Stomach smooth muscle (tissue), 2 donors: ENCODE results near the gene AGTRAP.

Experiments
- H3K27ac ChIP-seq: one replicate; pipeline ENCODE4 v1.7.0; 2013; ENCODE audit warnings: mild to moderate bottlenecking, low read length, inconsistent platforms
- H3K27me3 ChIP-seq, 2 donors: one replicate each; pipeline ENCODE4 v1.7.0; 2013; ENCODE audit warnings: low read length in 2 of 2; ENCODE audit not compliant: insufficient read depth in 2 of 2, control insufficient read depth in 1 of 2
- H3K36me3 ChIP-seq, 2 donors: one replicate each; pipeline ENCODE4 v1.7.0; 2013; ENCODE audit warnings: low read length in 2 of 2; ENCODE audit not compliant: control insufficient read depth in 2 of 2, insufficient read depth in 2 of 2
- H3K4me1 ChIP-seq: one replicate; pipeline ENCODE4 v1.7.0; 2013; ENCODE audit warnings: low read length; ENCODE audit not compliant: control insufficient read depth, insufficient read depth
- H3K4me3 ChIP-seq, 2 donors: one replicate each; pipeline ENCODE4 v1.7.0; 2013; ENCODE audit warnings: low read length in 2 of 2
- H3K9ac ChIP-seq, 2 donors: one replicate each; pipeline ENCODE4 v1.7.0; 2013; ENCODE audit warnings: low read length in 2 of 2, mild to moderate bottlenecking in 1 of 2
- H3K9me3 ChIP-seq, 2 donors: one replicate each; pipeline ENCODE4 v1.7.0; 2013; ENCODE audit warnings: low read length in 2 of 2; ENCODE audit not compliant: control insufficient read depth in 2 of 2
- donor health status: healthy.
- donor health status: Pancreatic carcinoma.

The AGTRAP gene

DNA sequence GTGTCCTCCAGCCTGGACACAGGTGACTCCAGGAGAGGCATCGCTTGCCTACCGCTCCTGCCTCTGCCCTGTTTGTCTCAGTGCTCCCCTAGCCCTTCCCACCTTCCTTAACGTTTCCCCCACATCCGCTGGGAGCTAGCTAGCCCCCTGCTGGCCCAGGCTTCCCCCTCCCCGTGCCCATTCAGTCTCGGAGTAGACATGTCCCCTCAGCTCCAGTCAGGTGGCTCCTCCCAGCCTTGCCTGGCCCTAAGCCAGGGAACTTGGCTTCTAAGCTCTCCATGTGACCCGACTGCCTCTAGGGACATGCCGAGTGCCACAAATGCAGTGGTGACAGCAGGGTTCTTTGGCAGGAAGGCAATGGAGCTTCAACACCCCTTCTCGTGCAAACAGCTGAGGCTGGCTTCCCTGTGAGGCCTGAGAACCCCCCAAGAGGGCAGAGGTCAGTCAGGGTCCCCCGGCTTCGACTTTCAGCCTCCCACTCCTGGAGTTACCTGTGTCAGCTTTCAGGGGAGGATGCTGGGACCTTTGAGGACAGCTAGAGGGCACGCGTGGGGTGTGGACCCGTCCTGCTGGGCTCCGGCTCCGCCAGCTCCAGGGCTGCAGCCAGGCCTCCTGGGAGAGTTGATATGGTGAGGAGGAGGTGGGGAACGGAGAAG lies 28.2 kb upstream of the AGTRAP start:
- Histone ChIP-seq H3K4me1 (no peaks in the 10 kb centered on the region), H3K9ac (no peak overlapping the region), H3K9me3 (no peaks in the 10 kb centered on the region), H3K27ac (no peak overlapping the region), H3K36me3 (no peaks in the 10 kb centered on the region), H3K27me3 (peaks cover 9 to 14% of the 10 kb centered on the region in 2 donors), H3K4me3 (no peak overlapping the region)

DNA sequence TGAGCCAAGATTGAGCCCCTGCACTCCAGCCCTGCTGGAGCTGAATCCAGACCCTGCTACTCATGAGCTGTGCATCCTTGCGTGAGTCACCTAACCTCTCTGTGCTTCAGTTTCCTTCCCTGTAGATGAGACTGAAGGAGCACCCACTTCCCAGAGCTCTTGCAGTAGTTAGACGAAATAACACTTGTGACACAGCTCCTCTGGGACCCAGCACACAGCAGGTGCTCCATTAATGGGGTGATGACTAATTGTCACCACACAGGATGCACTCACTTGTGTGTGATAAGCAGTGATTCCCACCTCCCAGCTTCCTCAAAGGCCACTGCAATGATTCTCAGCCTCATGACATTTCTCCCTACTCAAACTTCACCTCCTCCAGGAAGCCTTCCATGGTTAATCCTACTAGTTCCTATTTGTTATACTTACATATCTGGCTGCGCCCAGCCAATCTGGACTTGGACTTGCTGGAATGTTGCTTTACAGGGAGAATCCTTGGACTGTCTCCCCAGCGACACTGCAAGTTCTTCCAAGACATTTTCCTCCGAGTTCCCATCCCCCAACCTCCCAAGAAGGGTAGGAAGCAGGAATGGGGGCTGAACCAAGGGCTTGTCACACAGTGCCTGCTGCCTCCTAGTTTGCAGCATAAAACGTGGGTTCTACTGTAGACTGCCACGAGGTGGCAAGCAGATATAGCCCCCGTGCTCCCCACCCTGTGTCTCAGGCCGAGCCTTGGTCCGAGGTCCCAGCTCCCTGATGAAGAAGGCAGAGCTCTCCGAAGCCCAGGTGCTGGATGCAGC lies 27.2 kb upstream of the AGTRAP start:
- Histone ChIP-seq H3K9me3 (no peaks in the 10 kb centered on the region), H3K36me3 (no peaks in the 10 kb centered on the region), H3K4me1 (no peaks in the 10 kb centered on the region), H3K4me3 (no peak overlapping the region), H3K9ac (no peak overlapping the region), H3K27me3 (peaks cover 9 to 10% of the 10 kb centered on the region in 2 donors), H3K27ac (no peak overlapping the region)

- H3K9ac ChIP-seq, result no peak overlapping the region
Measured at GRCh38 chr1:11711490-11711889, 24.4 kb upstream of the AGTRAP start.

GRCh38 chr1:11712285-11712684 lies 23.7 kb upstream of the AGTRAP start:
- Histone ChIP-seq H3K27ac (no peak overlapping the region), H3K36me3 (no peaks in the 10 kb centered on the region), H3K4me3 (no peak overlapping the region), H3K27me3 (peaks cover 3 to 12% of the 10 kb centered on the region in 2 donors), H3K9me3 (no peaks in the 10 kb centered on the region), H3K4me1 (no peaks in the 10 kb centered on the region), H3K9ac (no peak overlapping the region)

More at GRCh38 chr1:11711490-11711889, 24.4 kb upstream of the AGTRAP start:
- Histone ChIP-seq H3K36me3 (no peaks in the 10 kb centered on the region), H3K27ac (no peak overlapping the region), H3K27me3 (peaks cover 3 to 12% of the 10 kb centered on the region in 2 donors), H3K4me3 (no peak overlapping the region), H3K4me1 (no peaks in the 10 kb centered on the region), H3K9me3 (no peaks in the 10 kb centered on the region)

GRCh38 chr1:11713095-11713494 lies 22.8 kb upstream of the AGTRAP start:
- H3K9ac ChIP-seq, result no peak overlapping the region
- H3K9me3 ChIP-seq, result no peaks in the 10 kb centered on the region
- no peaks in the 10 kb centered on the region for H3K4me1 ChIP-seq
- H3K36me3 ChIP-seq, result no peaks in the 10 kb centered on the region
- no peak overlapping the region for H3K4me3 ChIP-seq
- no peak overlapping the region for H3K27ac ChIP-seq
- peaks cover 3 to 12% of the 10 kb centered on the region in 2 donors for H3K27me3 ChIP-seq

DNA sequence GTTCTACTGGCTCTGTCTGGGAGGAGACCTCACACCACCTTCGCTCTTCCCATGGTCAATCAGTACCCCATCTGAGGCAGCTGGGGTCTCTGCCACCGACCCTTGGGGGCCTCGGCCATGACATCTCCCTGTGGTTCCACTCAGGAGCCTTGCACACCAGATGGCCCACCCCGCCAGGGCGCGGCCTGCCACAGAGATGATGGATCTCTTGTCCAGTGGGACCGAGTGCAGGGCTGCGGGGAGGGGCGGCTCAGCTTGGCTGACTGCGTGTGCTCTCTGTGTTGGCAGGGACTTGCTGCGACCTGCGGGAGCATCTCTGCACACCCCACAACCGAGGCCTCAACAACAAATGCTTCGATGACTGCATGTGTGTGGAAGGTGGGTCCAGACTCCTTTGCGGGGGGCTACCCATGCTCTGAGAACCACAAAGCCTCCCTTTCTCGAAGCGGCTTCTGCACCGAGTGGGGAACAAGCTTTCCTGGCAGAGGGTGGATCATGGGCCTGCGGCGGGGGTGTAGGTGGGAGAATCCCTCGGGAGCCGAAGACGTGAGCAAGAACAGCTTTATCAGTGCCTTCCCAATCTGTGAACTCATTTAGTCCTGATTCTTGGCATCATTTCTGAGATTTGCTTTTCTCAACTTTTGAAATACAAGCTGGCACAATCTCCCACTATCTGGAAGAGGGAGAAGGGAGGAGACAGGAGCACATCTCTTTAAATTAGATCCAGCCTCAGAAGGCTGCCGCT lies 20.9 kb upstream of the AGTRAP start:
- peaks cover 9% of the 10 kb centered on the region for H3K4me1 ChIP-seq
- H3K9me3 ChIP-seq, result no peaks in the 10 kb centered on the region
- H3K27me3 ChIP-seq, result peaks cover 0 to 5% of the 10 kb centered on the region in 2 donors
- no peaks in the 10 kb centered on the region for H3K36me3 ChIP-seq
- no peak overlapping the region for H3K9ac ChIP-seq
- H3K27ac ChIP-seq, result no peak overlapping the region
- no peak overlapping the region for H3K4me3 ChIP-seq

DNA sequence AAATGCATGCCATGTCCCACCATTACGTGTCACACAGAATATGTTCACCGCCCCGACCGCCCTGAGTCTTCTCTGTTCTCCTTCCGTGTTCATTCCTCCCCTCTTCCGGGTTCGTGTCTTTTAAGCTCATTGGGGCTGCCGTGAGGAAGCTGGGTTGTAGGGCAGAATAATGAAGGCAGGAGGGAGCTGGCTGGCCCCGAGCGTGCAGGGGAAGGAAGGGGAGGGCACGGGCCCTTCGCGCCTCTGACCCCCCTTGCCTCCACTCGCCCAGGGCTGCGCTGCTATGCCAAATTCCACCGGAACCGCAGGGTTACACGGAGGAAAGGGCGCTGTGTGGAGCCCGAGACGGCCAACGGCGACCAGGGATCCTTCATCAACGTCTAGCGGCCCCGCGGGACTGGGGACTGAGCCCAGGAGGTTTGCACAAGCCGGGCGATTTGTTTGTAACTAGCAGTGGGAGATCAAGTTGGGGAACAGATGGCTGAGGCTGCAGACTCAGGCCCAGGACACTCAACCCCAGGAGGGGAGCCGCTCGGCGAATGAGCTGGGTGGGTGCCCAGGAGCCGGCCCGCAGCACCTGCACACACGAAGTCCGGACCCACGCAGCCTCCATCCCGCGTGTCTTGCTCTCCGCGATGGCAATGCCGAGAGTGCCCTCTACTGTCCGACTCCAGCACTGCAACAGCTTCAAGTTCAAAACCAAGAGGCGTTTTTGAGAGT lies 16.5 kb upstream of the AGTRAP start:
- Histone ChIP-seq H3K9ac (peak overlapping the region in 1 of 2 donors; percentile 13), H3K9me3 (no peaks in the 10 kb centered on the region), H3K4me3 (peak overlapping the region; percentile 51 to 74), H3K27me3 (peaks cover 0 to 3% of the 10 kb centered on the region in 2 donors), H3K27ac (no peak overlapping the region), H3K4me1 (peaks cover 25% of the 10 kb centered on the region), H3K36me3 (no peaks in the 10 kb centered on the region)

DNA sequence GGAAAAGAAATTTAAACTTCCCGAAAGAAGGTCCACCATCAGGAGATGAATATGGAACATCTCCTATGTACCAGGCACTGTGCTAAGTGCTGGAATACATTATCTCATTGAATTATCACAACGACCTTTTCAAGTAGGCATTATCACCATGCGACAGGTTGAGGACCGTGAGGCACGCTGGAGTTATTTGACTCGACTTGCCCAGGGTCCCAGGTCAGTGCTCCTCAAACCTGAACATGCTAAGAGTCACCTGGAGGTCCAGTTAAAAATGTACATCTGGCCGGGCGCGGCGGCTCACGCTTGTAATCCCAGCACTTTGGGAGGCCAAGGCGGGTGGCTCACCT lies 15.9 kb upstream of the AGTRAP start:
- no peaks in the 10 kb centered on the region for H3K36me3 ChIP-seq
- peaks cover 0 to 2% of the 10 kb centered on the region in 2 donors for H3K27me3 ChIP-seq
- no peak overlapping the region for H3K9ac ChIP-seq
- H3K4me3 ChIP-seq, result peak overlapping the region in 1 of 2 donors; percentile 51
- H3K9me3 ChIP-seq, result no peaks in the 10 kb centered on the region
- peaks cover 25% of the 10 kb centered on the region for H3K4me1 ChIP-seq
- H3K27ac ChIP-seq, result no peak overlapping the region

GRCh38 chr1:11720525-11720924 lies 15.4 kb upstream of the AGTRAP start:
- H3K9ac ChIP-seq, result no peak overlapping the region

DNA sequence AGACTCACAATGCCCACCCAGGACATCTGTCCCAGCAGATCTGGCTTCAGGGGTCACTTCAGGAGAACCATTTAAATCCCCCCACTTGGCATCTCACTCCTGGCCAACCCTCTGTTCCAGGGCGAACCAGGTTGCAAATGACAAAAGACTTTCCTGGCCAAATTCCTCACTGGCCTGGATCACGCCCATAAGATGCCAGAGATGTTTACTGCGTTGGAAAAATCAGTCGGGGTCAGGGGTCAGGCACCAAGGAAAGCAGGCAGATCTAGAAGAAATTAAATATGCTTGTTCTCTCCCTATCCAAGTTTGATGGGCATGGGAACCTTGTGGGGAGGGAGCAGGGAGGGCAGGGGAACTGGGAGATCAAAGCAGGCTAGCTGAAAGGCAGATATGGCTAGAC lies 14.6 kb upstream of the AGTRAP start:
- Histone ChIP-seq H3K36me3 (no peaks in the 10 kb centered on the region), H3K9me3 (no peaks in the 10 kb centered on the region), H3K27me3 (no peaks in the 10 kb centered on the region), H3K4me3 (no peak overlapping the region), H3K27ac (no peak overlapping the region), H3K9ac (no peak overlapping the region), H3K4me1 (peaks cover 25% of the 10 kb centered on the region)

More at GRCh38 chr1:11720525-11720924, 15.4 kb upstream of the AGTRAP start:
- Histone ChIP-seq H3K27ac (no peak overlapping the region), H3K4me3 (no peak overlapping the region), H3K4me1 (peaks cover 25% of the 10 kb centered on the region), H3K36me3 (no peaks in the 10 kb centered on the region), H3K9me3 (no peaks in the 10 kb centered on the region), H3K27me3 (no peaks in the 10 kb centered on the region)
